Brain microvascular endothelial cell (primary cell): ENCODE results near the gene MTCL3.

Source experiments
- DNase-seq: peaks from one replicate; pipeline ENCODE4 v3.0.0-alpha.2; 2020
- H3K27ac ChIP-seq: fragments of 250-450 bp; sonication (Bioruptor Pico); 2 replicates; pipeline ENCODE4 v1.5.1; 2020; ENCODE audit warnings: mild to moderate bottlenecking, moderate library complexity
- H3K27me3 ChIP-seq: fragments of 250-450 bp; sonication (Bioruptor Pico); replicated peaks from 2 replicates; pipeline ENCODE4 v1.5.1; 2020; ENCODE audit warnings: mild to moderate bottlenecking
- H3K36me3 ChIP-seq: fragments of 250-450 bp; sonication (Bioruptor Pico); replicated peaks from 2 replicates; pipeline ENCODE4 v1.5.1; 2020; ENCODE audit warnings: mild to moderate bottlenecking
- H3K4me3 ChIP-seq: 2 replicates; pipeline ENCODE4 v1.5.1; 2011; ENCODE audit warnings: low read depth, mild to moderate bottlenecking, control low read depth, low read length, moderate library complexity
- CTCF ChIP-seq: IDR thresholded peaks from 2 replicates; pipeline ENCODE4 v1.5.1; 2011; ENCODE audit warnings: low read depth, mild to moderate bottlenecking, moderate library complexity, low read length, control low read depth, inconsistent platforms; ENCODE audit errors: missing control alignments
- in situ Hi-C: cut with HindIII; loops from 2 replicates; pipeline ENCODE4 v1.10.0; 2017; ENCODE audit warnings: low sequenced_read_pairs, low pct_ligation_motif_present

The MTCL3 gene

GRCh38 chr6:127554435-127555006, 35.4 kb upstream of the MTCL3 start:
- Histone ChIP-seq H3K27me3 (no peaks in the 10 kb centered on the region), H3K27ac (no peak overlapping the region), H3K4me3 (no peak overlapping the region), H3K36me3 (no peaks in the 10 kb centered on the region)
- TF ChIP-seq CTCF = peak; percentile 72
- DNase-seq = peak; percentile 42
- in situ Hi-C loops = no loop called here

GRCh38 chr6:127550403-127550802, 31.3 kb upstream of the MTCL3 start:
- DNase-seq = no peak
- Histone ChIP-seq H3K27ac (no peak overlapping the region), H3K4me3 (no peak overlapping the region), H3K36me3 (no peaks in the 10 kb centered on the region), H3K27me3 (no peaks in the 10 kb centered on the region)
- in situ Hi-C loops = no loop called here
- TF ChIP-seq CTCF = no peak

GRCh38 chr6:127547904-127548649, 28.9 kb upstream of the MTCL3 start:
- no peak for DNase-seq

GRCh38 chr6:127547215-127547614, 28.1 kb upstream of the MTCL3 start:
- in situ Hi-C loops = no loop called here
- TF ChIP-seq CTCF = peak; percentile 60
- no peak for DNase-seq

More at GRCh38 chr6:127547904-127548649, 28.9 kb upstream of the MTCL3 start:
- H3K4me3 ChIP-seq = no peak overlapping the region
- H3K36me3 ChIP-seq = no peaks in the 10 kb centered on the region
- TF ChIP-seq CTCF = peak; percentile 30
- in situ Hi-C loops = no loop called here
- no peaks in the 10 kb centered on the region for H3K27me3 ChIP-seq
- no peak overlapping the region for H3K27ac ChIP-seq

GRCh38 chr6:127539272-127539671, 20.1 kb upstream of the MTCL3 start:
- no peak for TF ChIP-seq CTCF
- DNase-seq = no peak
- in situ Hi-C loops = no loop called here
- Histone ChIP-seq H3K27me3 (no peaks in the 10 kb centered on the region), H3K4me3 (no peak overlapping the region), H3K27ac (no peak overlapping the region), H3K36me3 (no peaks in the 10 kb centered on the region)

More at GRCh38 chr6:127547215-127547614, 28.1 kb upstream of the MTCL3 start:
- Histone ChIP-seq H3K27me3 (no peaks in the 10 kb centered on the region), H3K27ac (no peak overlapping the region), H3K4me3 (no peak overlapping the region), H3K36me3 (no peaks in the 10 kb centered on the region)
